ENCODE data around the gene GRIK4. TPM values are rescaled to one million over a fixed set of nuclear protein-coding genes. Genes with fewer than 3 reads are reported as not detected.

The GRIK4 gene
- total RNA-seq, 2 experiments from 2014 or later, result not detected

- POLR2A ChIA-PET, result no interaction called here
- Mint-ChIP-seq H3K9me3 (no peaks in the 10 kb centered on the region), H3K4me1 (no peaks in the 10 kb centered on the region), H3K36me3 (no peaks in the 10 kb centered on the region), H3K4me3 (no peak overlapping the region), H3K27ac (no peak overlapping the region), H3K27me3 (no peaks in the 10 kb centered on the region)
- DNase-seq, result no peak
- ATAC-seq (ENCODE audit: low read depth), result no peak
Observed at GRCh38 chr11:120655589-120655988, 144.0 kb downstream of the GRIK4 start.

- no peaks in the 10 kb centered on the region for H3K36me3 Mint-ChIP-seq
- DNase-seq (no peak), ATAC-seq (ENCODE audit: low read depth) (no peak)
- no peaks in the 10 kb centered on the region for H3K9me3 Mint-ChIP-seq
- POLR2A ChIA-PET, result no interaction called here
- no peaks in the 10 kb centered on the region for H3K27me3 Mint-ChIP-seq
- no peak overlapping the region for H3K27ac Mint-ChIP-seq
- H3K4me3 Mint-ChIP-seq, result no peak overlapping the region
- no peaks in the 10 kb centered on the region for H3K4me1 Mint-ChIP-seq
Observed at GRCh38 chr11:120657306-120658070, 145.9 kb downstream of the GRIK4 start.

- H3K4me3 Mint-ChIP-seq, result no peak overlapping the region
- H3K27ac Mint-ChIP-seq, result no peak overlapping the region
- no peaks in the 10 kb centered on the region for H3K9me3 Mint-ChIP-seq
- DNase-seq, result no peak
- no peaks in the 10 kb centered on the region for H3K36me3 Mint-ChIP-seq
- H3K27me3 Mint-ChIP-seq, result no peaks in the 10 kb centered on the region
- no peaks in the 10 kb centered on the region for H3K4me1 Mint-ChIP-seq
- ATAC-seq (ENCODE audit: low read depth), result no peak
- POLR2A ChIA-PET, result no interaction called here
Observed at GRCh38 chr11:120658071-120658423, 146.5 kb downstream of the GRIK4 start.

GRCh38 chr11:120659076-120659475 is 147.5 kb downstream of the GRIK4 start:
- Mint-ChIP-seq H3K36me3 (no peaks in the 10 kb centered on the region), H3K4me3 (no peak overlapping the region), H3K27ac (no peak overlapping the region), H3K9me3 (no peaks in the 10 kb centered on the region), H3K4me1 (no peaks in the 10 kb centered on the region), H3K27me3 (no peaks in the 10 kb centered on the region)
- POLR2A ChIA-PET, result no interaction called here
- DNase-seq (no peak), ATAC-seq (ENCODE audit: low read depth) (no peak)

- H3K4me3 Mint-ChIP-seq, result no peak overlapping the region
- H3K4me1 Mint-ChIP-seq, result no peaks in the 10 kb centered on the region
- ATAC-seq (ENCODE audit: low read depth), result peak; percentile 22
- H3K36me3 Mint-ChIP-seq, result no peaks in the 10 kb centered on the region
- no peaks in the 10 kb centered on the region for H3K9me3 Mint-ChIP-seq
- no peak overlapping the region for H3K27ac Mint-ChIP-seq
- H3K27me3 Mint-ChIP-seq, result no peaks in the 10 kb centered on the region
- DNase-seq, result peak; percentile 35
- POLR2A ChIA-PET, result no interaction called here
Observed at GRCh38 chr11:120660024-120660565, 148.5 kb downstream of the GRIK4 start.

- DNase-seq (no peak), ATAC-seq (ENCODE audit: low read depth) (no peak)
- no peaks in the 10 kb centered on the region for H3K9me3 Mint-ChIP-seq
- H3K4me1 Mint-ChIP-seq, result no peaks in the 10 kb centered on the region
- H3K27me3 Mint-ChIP-seq, result no peaks in the 10 kb centered on the region
- POLR2A ChIA-PET, result no interaction called here
- H3K27ac Mint-ChIP-seq, result no peak overlapping the region
- H3K36me3 Mint-ChIP-seq, result no peaks in the 10 kb centered on the region
- no peak overlapping the region for H3K4me3 Mint-ChIP-seq
Observed at GRCh38 chr11:120662071-120662676, 150.6 kb downstream of the GRIK4 start.

GRCh38 chr11:120663142-120663541 is 151.6 kb downstream of the GRIK4 start:
- H3K27me3 Mint-ChIP-seq, result no peaks in the 10 kb centered on the region
- POLR2A ChIA-PET, result no interaction called here
- ATAC-seq (ENCODE audit: low read depth) (no peak), DNase-seq (no peak)
- H3K36me3 Mint-ChIP-seq, result no peaks in the 10 kb centered on the region
- H3K27ac Mint-ChIP-seq, result no peak overlapping the region
- H3K9me3 Mint-ChIP-seq, result no peaks in the 10 kb centered on the region
- no peak overlapping the region for H3K4me3 Mint-ChIP-seq
- no peaks in the 10 kb centered on the region for H3K4me1 Mint-ChIP-seq

- ATAC-seq (ENCODE audit: low read depth), result no peak
- Mint-ChIP-seq H3K4me1 (no peaks in the 10 kb centered on the region), H3K4me3 (no peak overlapping the region), H3K27ac (no peak overlapping the region), H3K27me3 (no peaks in the 10 kb centered on the region), H3K36me3 (no peaks in the 10 kb centered on the region), H3K9me3 (no peaks in the 10 kb centered on the region)
- DNase-seq, result no peak
- POLR2A ChIA-PET, result no interaction called here
Observed at GRCh38 chr11:120666121-120666639, 154.6 kb downstream of the GRIK4 start.

- DNase-seq, result no peak
- Mint-ChIP-seq H3K4me1 (no peaks in the 10 kb centered on the region), H3K27ac (no peak overlapping the region), H3K4me3 (no peak overlapping the region), H3K9me3 (no peaks in the 10 kb centered on the region), H3K27me3 (no peaks in the 10 kb centered on the region), H3K36me3 (no peaks in the 10 kb centered on the region)
- no peak for ATAC-seq (ENCODE audit: low read depth)
- POLR2A ChIA-PET, result no interaction called here
Observed at GRCh38 chr11:120667281-120667680, 155.7 kb downstream of the GRIK4 start.

- POLR2A ChIA-PET, result no interaction called here
- DNase-seq (no peak), ATAC-seq (ENCODE audit: low read depth) (no peak)
- H3K9me3 Mint-ChIP-seq, result no peaks in the 10 kb centered on the region
- H3K36me3 Mint-ChIP-seq, result no peaks in the 10 kb centered on the region
- H3K27me3 Mint-ChIP-seq, result no peaks in the 10 kb centered on the region
- no peak overlapping the region for H3K4me3 Mint-ChIP-seq
- H3K4me1 Mint-ChIP-seq, result no peaks in the 10 kb centered on the region
- no peak overlapping the region for H3K27ac Mint-ChIP-seq
Observed at GRCh38 chr11:120667934-120668333, 156.4 kb downstream of the GRIK4 start.

- Mint-ChIP-seq H3K9me3 (no peaks in the 10 kb centered on the region), H3K27me3 (no peaks in the 10 kb centered on the region), H3K36me3 (no peaks in the 10 kb centered on the region), H3K4me3 (no peak overlapping the region), H3K27ac (no peak overlapping the region), H3K4me1 (no peaks in the 10 kb centered on the region)
- POLR2A ChIA-PET, result no interaction called here
- ATAC-seq (ENCODE audit: low read depth) (no peak), DNase-seq (no peak)
Observed at GRCh38 chr11:120668537-120668936, 157.0 kb downstream of the GRIK4 start.

- peaks cover 2% of the 10 kb centered on the region for H3K27me3 Mint-ChIP-seq
- no peak overlapping the region for H3K4me3 Mint-ChIP-seq
- H3K4me1 Mint-ChIP-seq, result no peaks in the 10 kb centered on the region
- H3K9me3 Mint-ChIP-seq, result no peaks in the 10 kb centered on the region
- ATAC-seq (ENCODE audit: low read depth), result no peak
- H3K27ac Mint-ChIP-seq, result no peak overlapping the region
- no peaks in the 10 kb centered on the region for H3K36me3 Mint-ChIP-seq
- no peak for DNase-seq
- POLR2A ChIA-PET, result no interaction called here
Observed at GRCh38 chr11:120674542-120674941, 163.0 kb downstream of the GRIK4 start.

GRCh38 chr11:120675171-120675570 is 163.6 kb downstream of the GRIK4 start:
- POLR2A ChIA-PET, result no interaction called here
- Mint-ChIP-seq H3K9me3 (no peaks in the 10 kb centered on the region), H3K27ac (no peak overlapping the region), H3K4me1 (no peaks in the 10 kb centered on the region), H3K36me3 (no peaks in the 10 kb centered on the region), H3K27me3 (peaks cover 2% of the 10 kb centered on the region), H3K4me3 (no peak overlapping the region)
- ATAC-seq (ENCODE audit: low read depth) (no peak), DNase-seq (no peak)

- Mint-ChIP-seq H3K27ac (no peak overlapping the region), H3K27me3 (peaks cover 2% of the 10 kb centered on the region), H3K4me1 (no peaks in the 10 kb centered on the region), H3K9me3 (no peaks in the 10 kb centered on the region), H3K4me3 (no peak overlapping the region), H3K36me3 (no peaks in the 10 kb centered on the region)
- no peak for DNase-seq
- POLR2A ChIA-PET, result no interaction called here
- no peak for ATAC-seq (ENCODE audit: low read depth)
Observed at GRCh38 chr11:120676991-120677390, 165.4 kb downstream of the GRIK4 start.

Data from activated naive CD8-positive, alpha-beta T cell treated with anti-CD3 and anti-CD28 coated beads, Interleukin-2, amount 10 ng/mL, durations not matched to agents 7 days and 5 days (primary cell).